IMR-90 (cell line): ENCODE data around the gene C1orf167. TPM values are rescaled to one million over a fixed set of nuclear protein-coding genes. Genes with fewer than 3 reads are reported as not detected.

Experiments used
- ATAC-seq: fragments of 200-7000 bp; cut with Tn5 transposase; 2 replicates; pipeline ENCODE4 v1.9.1; 2020; ENCODE audit warnings: low read depth, mild to moderate bottlenecking, moderate library complexity
- BruUV-seq: library from RNA; stranded (reverse); fragments of 400-500 nt; replicated peaks from 2 replicates; lab custom pipeline; 2021; lab: Mats Ljungman, UMichigan
- CTCF ChIA-PET: fragments of 300-600 bp; formaldehyde crosslinking; extraction: SDS; loops from one replicate; lab custom pipeline; 2021; ENCODE audit warnings: antibody characterized with exemption; lab: Yijun Ruan, JAX
- POLR2A ChIA-PET: fragments of 300-600 bp; sonication (Branson Sonifier 250); formaldehyde crosslinking; loops from one replicate; lab custom pipeline; 2022; ENCODE audit warnings: antibody characterized with exemption; ENCODE audit not compliant: unreplicated experiment; lab: Charles Lee
- DNase-seq: peaks from one replicate; pipeline ENCODE4 v3.0.0; 2013
- H2AFZ ChIP-seq: replicated peaks from 2 replicates; pipeline ENCODE3; 2013; ENCODE audit warnings: low read length, mild to moderate bottlenecking; ENCODE audit not compliant: poor library complexity
- H2AK5ac ChIP-seq: 2 replicates; pipeline ENCODE4 v1.6.1; 2013; ENCODE audit warnings: low read depth, low read length, inconsistent platforms
- H2AK9ac ChIP-seq: replicated peaks from 2 replicates; pipeline ENCODE3; 2013; ENCODE audit warnings: mild to moderate bottlenecking, low read depth, low read length, moderate library complexity; ENCODE audit not compliant: poor library complexity
- H2BK120ac ChIP-seq: 2 replicates; pipeline ENCODE4 v1.6.1; 2013; ENCODE audit warnings: low read depth, low read length, inconsistent platforms
- H2BK15ac ChIP-seq: 3 replicates; pipeline ENCODE4 v1.6.1; 2013; ENCODE audit warnings: low read depth, low read length, inconsistent platforms
- H2BK20ac ChIP-seq: 2 replicates; pipeline ENCODE4 v1.6.1; 2013; ENCODE audit warnings: low read depth, mild to moderate bottlenecking, inconsistent platforms, low read length, moderate library complexity
- H2BK5ac ChIP-seq: 2 replicates; pipeline ENCODE4 v1.6.1; 2013; ENCODE audit warnings: mild to moderate bottlenecking, low read depth, low read length, inconsistent platforms; ENCODE audit not compliant: poor library complexity, severe bottlenecking
- H3K14ac ChIP-seq: replicated peaks from 2 replicates; pipeline ENCODE4 v1.6.1; 2013; ENCODE audit warnings: low read depth, low read length, inconsistent platforms
- H3K18ac ChIP-seq: 2 replicates; pipeline ENCODE4 v1.6.1; 2013; ENCODE audit warnings: low read depth, low read length, control low read depth
- H3K23ac ChIP-seq: 2 replicates; pipeline ENCODE4 v1.6.1; 2013; ENCODE audit warnings: low read depth, low read length, inconsistent platforms
- H3K27ac ChIP-seq: 2 replicates; pipeline ENCODE4 v1.5.1; 2013; ENCODE audit warnings: mild to moderate bottlenecking, control low read depth, low read length; ENCODE audit not compliant: insufficient read depth
- H3K27me3 ChIP-seq: 2 replicates; pipeline ENCODE4 v1.6.1; 2013; ENCODE audit warnings: low read length; ENCODE audit not compliant: control insufficient read depth, insufficient read depth
- H3K36me3 ChIP-seq: 2 replicates; pipeline ENCODE4 v1.6.1; 2013; ENCODE audit warnings: low read length, mixed read lengths; ENCODE audit not compliant: control insufficient read depth, insufficient read depth
- H3K4ac ChIP-seq: 2 replicates; pipeline ENCODE4 v1.6.1; 2013; ENCODE audit warnings: low read depth, low read length, inconsistent platforms
- H3K4me1 ChIP-seq: 2 replicates; pipeline ENCODE4 v1.6.1; 2013; ENCODE audit warnings: low read length, mixed read lengths; ENCODE audit not compliant: control insufficient read depth, insufficient read depth
- H3K4me2 ChIP-seq: 2 replicates; pipeline ENCODE4 v1.6.1; 2013; ENCODE audit warnings: low read depth, mild to moderate bottlenecking, control low read depth, low read length, moderate library complexity
- H3K4me3 ChIP-seq: 2 replicates; pipeline ENCODE4 v1.5.1; 2013; ENCODE audit warnings: low read depth, mild to moderate bottlenecking, control low read depth, low read length, moderate library complexity; ENCODE audit not compliant: insufficient read depth
- H3K56ac ChIP-seq: 2 replicates; pipeline ENCODE4 v1.6.1; 2013; ENCODE audit warnings: low read length, inconsistent platforms; ENCODE audit not compliant: insufficient read depth; ENCODE audit errors: extremely low read depth
- H3K79me1 ChIP-seq, 2 experiments: 2 replicates each; pipeline ENCODE4 v1.6.1; 2013; ENCODE audit warnings: low read length in 2 of 2, inconsistent platforms in 1 of 2, low read depth in 1 of 2
- H3K9ac ChIP-seq: 2 replicates; pipeline ENCODE4 v1.6.1; 2013; ENCODE audit warnings: low read depth, low read length, control low read depth
- H3K9me1 ChIP-seq: 2 replicates; pipeline ENCODE4 v1.6.1; 2013; ENCODE audit warnings: low read length, inconsistent platforms; ENCODE audit not compliant: insufficient read depth
- H3K9me3 ChIP-seq: 2 replicates; pipeline ENCODE4 v1.6.1; 2013; ENCODE audit warnings: low read length; ENCODE audit not compliant: control insufficient read depth, insufficient read depth
- H4K20me1 ChIP-seq: 2 replicates; pipeline ENCODE4 v1.6.1; 2013; ENCODE audit warnings: low read length, inconsistent platforms; ENCODE audit not compliant: insufficient read depth
- H4K5ac ChIP-seq: 2 replicates; pipeline ENCODE4 v1.6.1; 2013; ENCODE audit warnings: mild to moderate bottlenecking, low read depth, low read length, control low read depth
- H4K8ac ChIP-seq, 2 experiments: 2 replicates each; pipeline ENCODE4 v1.6.1; 2013; ENCODE audit warnings: low read depth in 2 of 2, low read length in 2 of 2, control low read depth in 1 of 2, inconsistent platforms in 1 of 2
- H4K91ac ChIP-seq: 2 replicates; pipeline ENCODE4 v1.6.1; 2013; ENCODE audit warnings: low read depth, low read length, inconsistent platforms; ENCODE audit not compliant: insufficient read depth
- CTCF ChIP-seq: conservative IDR thresholded peaks from 2 replicates; pipeline ENCODE4 v1.5.1; 2012; ENCODE audit warnings: mild to moderate bottlenecking, low read depth, low read length, improper control_type of control experiment
- USF2 ChIP-seq: fragments of 150-350 bp; IDR thresholded peaks from 2 replicates; pipeline ENCODE4 v1.6.1; 2017; ENCODE audit warnings: mild to moderate bottlenecking, antibody characterized with exemption, low read length, low read depth
- WGBS, 2 experiments: methylation state at CpG; one replicate each; pipeline versions ENCODE4 v1.1.5 to v1.1.7; 2013; ENCODE audit warnings: missing lambda C conversion rate in 2 of 2; ENCODE audit not compliant: insufficient read length in 1 of 2; ENCODE audit errors: extremely low coverage in 2 of 2; 5-methylcytosine and 5-hydroxymethylcytosine counted together
- dilution Hi-C: fragments of 300-500 bp; cut with HindIII; formaldehyde crosslinking; loops from one replicate; pipeline ENCODE4 v1.14.3; 2018; ENCODE audit warnings: low sequenced_read_pairs; ENCODE audit not compliant: unreplicated experiment
- in situ Hi-C: fragments of 300-500 bp; cut with MboI; formaldehyde crosslinking; loops from 3 replicates; pipeline ENCODE4 v1.14.3; 2019; ENCODE audit warnings: low sequenced_read_pairs, inconsistent platforms, mixed read lengths
- intact Hi-C: fragments of 100-400 bp; cut with micrococcal nuclease; formaldehyde crosslinking; loops from 2 replicates; pipeline ENCODE4 v1.10.0; 2022
- polyA plus RNA-seq, 3 experiments: library from polyadenylated mRNA; depleted of rRNA; stranded (reverse); fragments of >200 nt; gene quantifications; 2 replicates each; pipeline ENCODE4 v1.2.3, GENCODE V29; 2012; ENCODE audit warnings: low replicate concordance in 1 of 3
- total RNA-seq: library from RNA; depleted of rRNA; stranded (reverse); fragments of >200 nt; gene quantifications from 2 replicates; pipeline ENCODE4 v1.2.3, GENCODE V29; 2012

C1orf167 gene
- total and polyA plus RNA-seq, 2 of the 4 experiments (the other 2 are of a cell fraction) = under 0.01 to 0.15 TPM

GRCh38 chr1:11749203-11749689 is 12.7 kb upstream of the C1orf167 start:
- Histone ChIP-seq H2BK5ac (no peak overlapping the region), H3K9ac (no peak overlapping the region), H2AFZ (no peak overlapping the region), H3K27me3 (no peaks in the 10 kb centered on the region), H3K9me1 (no peaks in the 10 kb centered on the region), H4K20me1 (no peaks in the 10 kb centered on the region), H3K4ac (no peak overlapping the region), H4K8ac (no peak overlapping the region), H2AK9ac (no peak overlapping the region), H4K91ac (no peak overlapping the region), H3K36me3 (peaks cover 27% of the 10 kb centered on the region), H3K4me3 (no peak overlapping the region), H4K5ac (no peak overlapping the region), H2AK5ac (no peak overlapping the region), H2BK120ac (no peak overlapping the region), H3K4me2 (no peak overlapping the region), H3K23ac (no peak overlapping the region), H3K9me3 (no peaks in the 10 kb centered on the region), H3K27ac (no peak overlapping the region), H3K18ac (no peak overlapping the region), H3K14ac (no peak overlapping the region), H3K79me1 (no peaks in the 10 kb centered on the region), H3K4me1 (no peaks in the 10 kb centered on the region), H2BK15ac (no peak overlapping the region), H3K56ac (no peak overlapping the region), H2BK20ac (no peak overlapping the region)
- TF ChIP-seq CTCF (peak; percentile 20; the same call in 1 of the 2 replicates), USF2 (no peak)
- in situ Hi-C loops = no loop called here
- no CpG with 5 or more reads among the region's 9 CpGs for WGBS, 2 experiments
- CTCF ChIA-PET = no interaction called here
- no TSS peak for BruUV-seq
- intact Hi-C loops = no loop called here
- POLR2A ChIA-PET = no interaction called here
- DNase-seq (no peak), ATAC-seq (peak; percentile 59)
- dilution Hi-C loops = no loop called here
